ENCODE measurements around the gene INO80B.
A peak's percentile ranks its signal among the peaks of the same experiment; 100 is the strongest.
"Not testable (repeated sequence)": the region's sequence is repeated elsewhere in the genome, so short reads cannot be mapped to it uniquely, and the experiment has no call there.

Gene INO80B

DNA sequence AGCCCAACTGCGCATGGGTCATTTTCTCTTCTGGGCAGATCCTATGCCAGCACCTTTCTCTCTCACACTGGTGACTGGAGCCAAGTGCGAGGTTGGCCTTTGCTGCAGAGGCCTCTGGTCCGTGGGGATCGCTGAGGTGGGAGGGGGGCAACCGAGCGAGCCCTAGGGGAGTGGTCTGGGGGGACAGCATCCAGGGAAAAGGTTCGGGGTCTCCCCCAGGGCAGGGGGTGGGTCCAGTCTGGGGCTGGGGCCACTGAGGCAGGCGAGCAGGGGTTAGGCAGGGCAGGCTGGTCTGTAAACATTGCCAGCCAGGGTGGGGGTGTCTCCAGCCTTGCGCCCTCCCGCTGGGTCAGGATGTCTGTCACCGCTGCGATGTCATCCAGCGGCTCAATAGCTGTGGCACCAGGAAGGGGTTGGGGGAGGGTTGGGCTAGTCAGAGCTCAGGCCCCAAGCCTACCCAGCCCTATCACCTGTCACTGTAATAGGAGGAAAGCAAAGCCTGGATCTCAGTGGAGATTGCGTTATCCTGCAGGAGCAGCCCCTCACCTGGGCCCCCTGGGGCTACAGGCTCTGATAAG is 28.6 kb upstream of the INO80B start:
- DNase-seq = no peak

DNA sequence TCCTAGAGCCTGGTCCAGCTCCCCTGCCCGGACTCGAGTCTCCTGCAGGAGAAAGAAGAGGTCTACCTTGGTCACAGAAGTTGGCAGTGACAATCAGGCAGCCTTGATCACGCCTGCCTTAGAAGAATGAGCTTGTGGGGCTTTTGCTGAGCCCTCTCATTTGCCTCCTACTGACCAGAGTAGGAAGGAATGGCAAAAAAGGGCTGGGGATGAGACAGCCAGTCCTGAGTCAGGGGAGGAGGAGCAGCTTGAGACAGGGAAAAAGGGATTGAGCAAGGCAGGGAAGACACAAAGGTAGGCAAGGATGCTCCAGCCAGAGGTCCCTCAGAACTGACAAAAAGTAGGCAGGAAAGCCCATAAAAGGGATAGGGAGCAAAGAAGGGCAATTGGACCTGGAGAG is 27.3 kb upstream of the INO80B start:
- DNase-seq = no peak

DNA sequence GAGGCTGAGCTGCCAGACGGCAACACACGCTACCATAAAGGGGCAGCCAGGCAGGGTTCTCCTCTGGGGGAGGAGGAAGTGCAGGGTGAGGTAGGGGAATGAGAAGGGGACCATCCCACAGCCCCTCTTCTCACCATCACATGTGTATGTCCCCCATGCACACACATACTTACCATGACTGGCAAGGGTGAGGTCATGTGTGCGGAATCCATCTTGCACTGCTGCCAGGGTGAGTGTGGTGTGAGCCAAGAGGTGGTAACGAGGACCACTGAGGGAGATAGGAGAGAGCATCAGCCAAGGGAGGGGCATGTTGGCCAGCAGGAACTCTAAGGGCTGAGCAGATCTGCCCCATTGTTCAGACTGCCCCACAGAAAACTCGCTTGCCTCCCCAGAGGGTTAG is 26.2 kb upstream of the INO80B start:
- DNase-seq = no peak

DNA sequence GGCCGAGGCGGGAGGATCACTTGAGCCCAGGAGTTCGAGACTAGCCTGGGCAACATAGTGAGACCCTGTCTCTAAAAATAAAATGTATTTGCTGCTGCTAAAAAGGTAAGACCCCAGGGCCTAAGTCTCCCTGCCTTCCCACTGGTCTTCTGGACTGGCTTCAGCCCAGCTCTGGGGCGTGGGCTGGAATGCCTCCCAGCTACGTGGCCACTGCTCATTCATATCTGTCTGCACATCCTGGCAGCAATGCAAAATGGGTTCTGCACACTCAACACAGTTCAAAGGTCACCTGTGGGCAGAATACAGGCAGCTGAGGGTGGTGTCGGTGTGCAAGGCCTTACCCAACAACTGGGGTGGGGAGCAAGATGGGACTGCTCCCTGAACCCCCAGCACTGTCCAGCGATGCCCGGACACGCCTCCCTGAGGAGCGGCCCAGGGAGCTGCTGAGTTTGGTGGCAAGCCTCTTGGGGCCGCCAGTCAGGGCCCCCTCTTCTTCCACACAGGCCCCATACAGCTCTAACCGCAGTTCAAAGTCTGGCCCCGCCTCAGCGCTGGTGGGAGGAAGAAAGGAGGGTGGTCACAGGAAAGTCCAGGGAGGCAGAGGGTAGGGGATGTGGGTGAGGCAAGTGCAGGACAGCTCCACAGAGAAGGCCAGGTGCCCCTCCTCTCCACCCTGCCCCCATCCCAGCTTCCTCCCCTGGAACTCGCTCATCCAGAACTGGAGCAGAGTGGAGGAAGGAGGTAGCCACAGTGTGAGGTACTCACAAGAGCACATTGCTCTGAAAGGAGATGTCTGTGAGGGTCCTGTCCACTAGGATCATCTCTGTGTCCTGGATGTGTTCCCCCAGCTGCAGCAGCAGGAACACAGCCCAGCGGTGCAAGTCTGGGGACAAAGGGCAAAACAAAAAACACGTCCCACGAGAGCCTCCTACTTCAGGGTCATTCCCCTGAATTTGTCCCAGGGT is 25.1 kb upstream of the INO80B start:
- no peak for DNase-seq

DNA sequence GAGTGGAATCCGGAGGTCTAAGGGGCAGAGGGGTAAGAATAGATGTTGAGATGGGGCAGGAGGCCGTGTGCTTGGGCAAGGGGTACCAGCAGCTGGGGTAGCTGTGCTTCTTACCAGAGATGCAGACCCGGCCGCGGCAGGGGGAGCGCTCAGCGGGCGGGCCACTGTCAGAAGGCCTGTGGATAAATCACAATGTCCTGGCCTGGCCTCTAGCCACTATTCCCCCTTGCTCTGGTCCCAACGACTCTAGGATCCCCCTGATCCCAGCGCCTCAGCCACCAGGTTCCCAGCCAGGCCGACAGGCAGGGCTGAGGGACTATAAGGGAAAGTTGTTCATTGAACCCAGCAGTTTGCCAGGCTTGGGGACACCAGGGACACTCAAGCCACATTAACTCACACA is 24.4 kb upstream of the INO80B start:
- no peak for DNase-seq

DNA sequence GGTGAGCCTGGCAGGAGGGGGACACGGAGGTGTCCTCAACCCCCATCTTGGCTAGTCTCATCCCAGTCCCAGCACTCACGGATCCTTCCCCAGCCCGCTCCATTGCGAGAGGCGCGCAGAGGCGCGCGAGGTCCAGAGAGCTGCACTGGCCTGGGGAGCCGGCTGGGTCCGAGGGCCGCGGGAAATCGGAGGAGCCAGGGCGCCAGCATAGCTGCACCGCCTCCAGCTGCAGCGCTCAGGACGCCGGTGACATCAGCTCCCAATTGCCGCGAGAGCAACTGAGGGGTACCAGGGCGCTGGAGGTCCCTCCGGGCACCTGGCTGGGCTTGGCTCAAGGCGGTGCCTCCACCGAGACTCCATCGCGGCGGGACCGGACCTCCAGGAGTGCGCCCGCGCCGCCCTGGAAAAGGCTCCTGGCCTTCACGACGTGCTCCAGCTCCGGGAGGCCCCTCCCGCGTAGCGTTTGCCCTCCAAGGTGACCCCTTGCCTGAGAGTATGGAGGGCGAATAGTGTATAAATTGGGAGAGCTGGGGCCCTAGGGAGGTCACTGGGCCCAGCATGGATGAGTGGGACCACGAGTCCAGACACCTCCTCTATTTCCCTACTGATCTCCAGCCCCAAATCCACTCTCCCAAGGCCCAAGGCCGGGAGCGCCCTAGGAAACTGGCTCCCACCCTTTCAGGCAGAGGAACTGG is 18.6 kb upstream of the INO80B start:
- no peak for DNase-seq

DNA sequence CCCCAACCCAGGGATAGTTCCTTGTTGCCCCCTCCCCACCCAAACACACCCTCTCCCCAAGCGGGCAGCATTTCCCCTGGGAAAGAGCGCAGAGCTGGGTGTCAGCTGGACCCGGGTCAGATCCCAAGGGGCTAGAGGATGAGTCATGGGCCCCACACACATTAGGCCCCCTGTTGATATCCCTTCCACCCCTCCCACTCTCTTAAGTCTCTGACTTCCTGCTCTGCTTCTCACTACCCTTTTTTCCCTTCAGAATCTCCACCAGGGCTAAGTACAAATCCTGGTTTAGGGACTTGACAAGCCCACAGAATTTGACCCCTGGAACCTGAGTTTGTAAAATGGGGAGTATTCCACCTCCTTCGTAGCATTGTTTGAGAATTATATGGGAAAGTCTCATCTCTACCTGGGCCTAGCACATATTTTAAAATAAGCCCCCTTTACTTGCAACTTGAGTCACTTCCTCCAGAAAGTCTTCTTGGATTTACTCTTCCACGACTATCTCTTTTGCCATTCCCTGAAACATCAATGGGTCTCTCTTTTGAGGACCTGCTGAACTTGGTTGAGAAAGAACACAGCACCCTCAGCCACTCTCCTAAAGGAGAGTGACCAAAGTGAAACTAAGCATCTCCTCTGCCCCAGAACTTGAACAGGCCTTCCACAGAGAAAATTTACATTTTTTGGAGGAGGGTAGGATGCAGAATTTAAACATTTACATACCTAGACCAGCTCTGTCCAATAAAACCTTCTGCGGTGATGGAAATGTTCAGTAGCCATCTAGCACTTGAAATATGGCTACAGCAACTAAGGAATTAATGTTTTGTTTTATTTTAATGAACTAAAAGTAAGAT is 17.8 kb upstream of the INO80B start:
- no peak for DNase-seq

DNA sequence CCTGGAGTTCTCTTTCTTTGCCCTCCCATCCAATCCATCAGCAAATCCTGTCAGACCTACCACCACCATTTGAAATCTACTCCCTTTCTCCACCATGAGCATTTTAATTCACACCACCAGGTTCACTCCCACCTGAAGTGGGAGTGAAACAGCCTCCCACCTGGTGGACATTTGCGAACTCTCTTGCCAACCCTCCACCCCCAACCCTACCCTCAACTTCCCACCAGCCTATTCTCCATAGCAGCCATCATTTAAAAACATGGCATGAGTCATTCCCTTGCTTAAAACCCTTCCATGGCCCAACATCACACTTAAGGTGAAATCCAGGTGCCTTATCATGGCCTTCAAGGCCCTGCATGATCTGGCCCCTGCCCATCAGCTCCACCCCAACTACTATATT is 16.6 kb upstream of the INO80B start:
- DNase-seq = no peak

DNA sequence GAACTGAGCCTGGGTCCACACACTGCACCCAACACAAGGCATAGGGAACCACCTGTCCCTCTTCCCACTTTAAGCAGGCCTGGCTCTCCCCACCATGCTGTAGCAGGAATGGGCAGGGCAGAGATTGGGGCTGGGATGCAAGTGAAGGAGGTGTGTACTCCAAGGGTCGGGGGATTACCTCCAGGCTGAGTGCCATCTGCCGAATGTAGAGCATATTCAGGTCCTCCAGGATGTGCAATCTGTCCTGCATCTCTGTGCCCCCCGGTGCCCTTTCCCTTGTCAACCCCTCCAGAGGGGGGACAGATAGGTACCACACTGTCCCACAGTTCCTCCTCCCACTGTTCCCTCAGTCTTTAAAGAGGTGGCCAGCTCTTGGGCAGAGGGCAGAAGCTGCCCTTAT is 15.5 kb upstream of the INO80B start:
- DNase-seq = no peak

DNA sequence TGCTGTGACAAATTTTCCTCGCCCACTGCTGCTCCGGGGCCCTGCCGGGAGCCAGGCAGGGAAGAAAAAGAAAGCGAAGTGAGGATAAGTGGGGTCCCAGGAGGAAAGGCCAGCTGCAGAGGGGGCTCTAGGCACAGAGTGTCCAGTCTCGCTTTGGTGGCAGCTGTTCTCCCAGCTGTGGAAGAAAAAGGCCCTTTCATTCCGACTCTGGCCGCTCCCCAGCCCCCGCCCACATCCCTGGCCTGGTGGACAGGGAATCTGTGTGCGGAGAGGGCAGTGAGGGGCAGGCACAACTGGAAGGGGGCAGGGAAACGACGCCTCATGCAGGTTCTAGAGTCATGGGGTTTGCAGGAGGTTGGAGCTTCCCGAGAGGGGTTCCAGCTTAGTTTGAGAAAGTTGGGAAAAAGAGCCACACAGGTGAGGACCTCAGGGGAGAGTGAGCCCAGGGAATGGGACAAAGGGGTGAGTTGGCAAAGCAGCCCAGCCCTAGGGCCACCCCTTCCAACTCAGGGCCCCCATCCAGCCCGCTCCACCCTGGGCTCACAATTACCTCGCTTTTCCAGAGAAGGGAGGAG is 15.0 kb upstream of the INO80B start:
- no peak for DNase-seq

DNA sequence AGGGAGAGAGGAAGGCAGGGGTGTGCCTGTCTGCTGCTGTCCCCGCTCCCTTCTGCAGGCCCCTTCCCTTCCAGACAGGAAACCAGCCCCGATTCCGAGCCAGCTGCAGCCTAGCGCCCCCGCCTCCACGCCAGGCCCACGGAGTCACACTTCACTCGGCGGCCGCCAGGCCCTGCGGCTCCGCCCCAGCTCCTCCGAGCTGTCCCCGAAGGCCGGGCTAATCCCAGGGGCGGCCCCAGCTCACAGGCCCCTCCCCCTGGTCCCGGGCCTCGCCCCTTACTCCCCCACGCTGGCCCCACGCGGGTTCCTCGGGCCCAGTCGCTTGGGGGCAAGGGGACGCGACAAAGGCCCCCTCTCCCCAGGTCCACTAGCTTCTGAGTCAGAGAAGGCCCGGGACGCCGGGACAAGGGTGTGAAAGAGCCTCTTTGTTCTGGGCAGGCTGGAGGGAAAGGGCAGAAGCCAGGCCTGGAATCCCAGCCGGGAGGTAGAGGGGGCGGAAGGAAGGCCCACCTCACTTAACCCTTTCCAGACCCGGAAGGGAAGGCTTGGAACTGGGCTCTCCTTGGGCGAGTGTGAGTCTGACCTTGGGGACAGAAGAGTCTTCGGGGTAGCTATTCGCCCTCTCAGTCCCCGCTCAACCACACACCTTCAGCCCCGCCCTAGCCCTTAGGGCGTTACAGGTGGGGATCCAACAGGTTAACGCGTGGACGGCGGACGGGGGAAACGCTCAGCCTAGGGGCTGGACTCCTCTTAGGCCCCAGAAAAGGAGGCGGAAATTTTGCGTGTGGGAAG is 14.3 kb upstream of the INO80B start:
- DNase-seq = peak; percentile 42 to 67

DNA sequence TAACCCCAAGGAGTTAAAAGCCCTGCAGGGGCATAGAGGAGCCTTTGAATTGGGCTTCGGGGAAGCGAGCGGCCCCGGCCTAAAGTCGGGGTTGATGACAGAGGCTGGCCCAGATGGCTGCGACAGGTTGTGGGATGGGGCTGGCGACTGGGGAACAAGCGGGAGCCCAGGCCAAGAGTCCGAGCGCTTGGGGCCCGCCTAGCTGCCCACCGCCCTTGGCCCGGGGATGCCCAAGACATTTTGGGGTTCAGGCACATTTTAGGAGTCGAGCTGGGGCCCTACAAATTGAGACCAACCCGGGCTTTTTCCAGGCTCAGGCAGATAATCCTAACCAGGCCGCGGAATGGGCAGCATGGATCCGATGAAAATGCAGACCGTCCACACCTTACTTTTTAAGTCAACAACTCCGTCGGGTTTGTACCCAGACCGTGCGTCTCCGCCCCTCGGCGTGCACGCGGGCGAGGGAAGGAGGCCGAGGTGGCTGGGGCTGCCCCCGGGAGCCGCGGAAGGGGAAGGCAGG is 13.7 kb upstream of the INO80B start:
- DNase-seq = no peak

DNA sequence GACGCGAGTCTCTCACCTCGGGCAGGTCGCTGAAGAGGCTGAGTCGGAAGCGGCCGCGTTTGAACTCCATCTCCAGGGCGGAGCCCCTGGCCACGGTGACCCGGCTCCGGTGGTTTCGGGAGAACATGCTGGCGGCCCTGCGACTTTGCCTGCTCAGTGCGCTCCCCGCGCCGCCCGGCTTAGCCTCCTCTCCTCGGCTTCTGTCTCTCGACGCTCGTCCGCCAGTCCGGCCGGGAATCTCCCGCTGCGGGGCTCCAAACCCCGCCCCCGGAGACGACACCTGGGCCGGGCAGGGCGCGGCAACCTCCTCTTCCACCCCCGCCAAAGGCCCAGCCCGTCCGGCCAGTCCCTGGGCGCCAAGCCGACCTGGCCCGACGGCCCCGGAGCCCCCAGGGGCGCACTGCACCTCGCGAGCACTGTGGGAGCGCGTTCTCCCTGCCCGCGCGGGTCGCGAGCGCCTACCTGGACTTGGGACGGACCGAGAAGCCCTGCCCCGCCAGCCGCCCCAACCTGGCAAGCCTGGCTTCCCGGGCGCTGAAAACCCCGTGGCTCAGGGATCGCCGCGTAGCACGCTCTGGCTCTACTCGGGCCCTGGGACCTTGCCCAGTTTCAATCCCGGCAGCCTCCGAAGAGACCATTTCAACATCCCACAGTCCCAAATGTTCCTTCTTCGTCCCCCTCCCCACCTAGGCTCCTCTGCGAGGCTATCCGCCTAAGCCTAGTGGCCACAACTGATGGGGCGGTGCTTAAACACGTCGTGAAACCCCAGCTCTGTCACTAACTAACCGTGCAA is 13.0 kb upstream of the INO80B start, which contains the start of gene RTKN:
TSS of gene RTKN (minus strand) at position 248 of the 793 bp plus-strand sequence. CDS start at position 127, 121 bp downstream.
- DNase-seq = peak; percentile 40 to 46

DNA sequence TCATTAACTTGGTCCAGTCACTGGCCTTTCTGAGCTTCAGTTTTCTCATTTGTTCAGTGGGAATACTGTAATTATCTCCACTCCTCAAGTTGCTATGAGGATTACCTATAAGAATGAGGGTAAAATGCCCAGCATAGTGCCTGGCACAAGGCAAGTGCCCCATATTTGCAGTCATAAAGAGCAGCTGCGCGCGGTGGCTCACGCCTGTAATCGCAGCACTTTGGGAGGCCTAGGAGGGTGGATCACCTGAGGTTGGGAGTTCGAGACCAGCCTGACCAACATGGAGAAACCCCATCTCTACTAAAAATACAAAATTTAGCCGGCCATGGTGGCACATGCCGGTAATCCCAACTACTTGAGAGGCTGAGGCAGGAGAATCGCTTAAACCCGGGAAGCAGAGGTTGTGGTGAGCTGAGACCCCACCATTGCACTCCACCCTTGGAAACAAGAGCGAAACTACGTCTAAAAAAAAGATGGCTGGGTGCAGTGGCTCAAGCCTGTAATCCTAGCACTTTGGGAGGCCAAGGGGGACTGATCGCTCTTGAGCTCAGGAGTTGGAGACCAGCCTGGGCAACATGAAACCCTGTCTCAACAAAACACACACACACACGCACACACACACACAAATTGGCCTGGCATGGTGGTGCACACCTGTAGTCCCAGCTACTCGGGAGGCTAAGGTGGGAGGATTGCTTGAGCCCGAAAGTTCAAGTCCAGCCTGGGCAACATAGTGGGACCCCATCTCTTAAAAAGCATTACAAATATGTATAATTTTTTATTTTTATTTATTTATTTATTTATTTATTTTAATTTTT is 12.2 kb upstream of the INO80B start:
- not testable (repeated sequence) for DNase-seq

DNA sequence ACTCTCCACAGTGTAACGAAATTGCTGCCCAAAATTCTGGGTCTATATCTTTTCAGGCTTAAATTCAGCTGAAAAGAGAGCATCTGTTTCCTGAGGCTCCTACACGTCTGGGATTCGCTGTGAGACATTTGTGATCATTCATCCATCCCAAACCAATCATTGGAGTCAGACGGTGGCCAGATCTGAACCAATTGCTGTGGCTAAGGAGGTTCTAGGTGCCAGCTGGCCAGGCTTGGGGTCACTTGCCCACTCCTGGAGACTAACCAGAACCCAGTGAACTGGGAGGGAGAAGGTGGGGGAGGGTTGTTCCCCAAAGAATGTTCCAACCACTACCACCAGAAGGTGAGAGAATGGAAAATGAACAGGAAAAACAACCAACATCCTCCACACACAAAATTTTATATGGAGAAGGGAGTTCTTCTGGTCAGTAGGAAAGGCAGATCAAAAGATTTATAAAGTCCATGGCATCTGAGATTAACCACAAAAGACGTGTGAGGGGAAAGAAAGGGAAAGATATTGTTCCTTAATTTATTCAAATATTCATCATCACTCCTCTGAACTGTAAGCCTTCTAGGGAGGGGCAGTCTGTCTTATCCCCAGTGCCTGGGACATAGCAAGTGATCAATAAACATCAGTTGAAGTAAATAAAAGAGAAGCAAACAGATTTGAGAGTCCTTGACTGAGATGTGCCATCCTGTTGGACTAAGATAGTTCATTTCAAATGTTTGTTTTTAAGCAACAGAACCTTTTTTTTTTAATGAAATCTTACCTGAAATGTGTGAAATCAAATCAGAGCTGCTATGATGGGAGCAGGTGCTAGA is 10.2 kb upstream of the INO80B start:
- no peak for DNase-seq

DNA sequence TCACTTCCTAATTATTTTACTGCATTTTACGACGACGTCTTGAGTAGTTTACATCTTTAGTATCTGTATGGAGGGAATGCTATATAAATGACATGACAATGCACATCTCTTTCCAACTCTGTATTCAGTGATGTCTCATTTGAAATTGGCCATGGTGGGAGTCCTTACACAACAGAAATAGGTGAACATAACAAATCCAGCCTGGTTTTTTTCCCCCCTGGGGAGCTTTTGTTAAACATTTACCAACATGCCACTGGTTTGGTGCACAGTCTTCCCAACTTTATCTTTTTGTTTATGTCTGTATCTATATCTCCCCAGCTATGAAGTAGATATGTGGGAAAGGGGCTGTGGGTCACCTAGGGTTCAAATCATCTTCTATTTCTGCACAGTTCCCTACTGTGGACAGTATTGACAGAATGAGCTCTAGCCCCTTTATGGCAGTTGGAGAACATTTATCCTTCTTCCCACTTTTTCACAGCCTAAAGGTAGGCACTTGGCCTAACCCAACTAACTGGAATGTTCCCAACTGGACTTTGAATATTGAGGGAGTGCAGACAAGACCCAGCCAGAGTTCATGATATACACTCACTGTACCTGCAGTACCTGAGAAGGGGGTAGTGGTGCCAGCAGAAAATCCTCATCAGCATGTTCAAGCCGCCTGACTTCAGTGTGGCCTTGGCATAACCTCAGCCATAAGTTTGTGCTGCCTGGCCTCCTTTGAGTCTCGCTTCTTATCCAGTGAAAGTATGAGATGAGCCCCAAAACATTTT is 7.5 kb upstream of the INO80B start:
- DNase-seq = no peak

DNA sequence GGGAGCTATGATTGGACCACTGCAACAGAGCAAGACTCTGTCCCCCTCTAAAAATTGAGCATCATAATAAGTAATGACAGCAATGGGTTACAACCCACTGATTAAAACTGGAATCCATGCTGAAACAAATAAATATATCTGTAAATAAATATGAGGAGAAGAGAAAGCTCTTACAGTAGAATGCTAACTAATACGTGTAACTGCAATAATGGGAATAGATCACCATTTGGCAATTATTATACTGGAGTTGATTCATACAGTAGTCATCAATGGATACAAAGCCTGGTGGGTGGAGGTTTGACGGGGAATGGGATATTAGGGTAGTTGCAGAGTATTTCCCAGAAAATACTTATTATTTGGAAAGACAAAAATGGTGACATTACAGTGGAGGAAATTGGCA is 6.1 kb upstream of the INO80B start:
- DNase-seq = no peak
